Measurements from ENCODE around the gene PTGES2.

GRCh38 chr9:128118472-128118857 lies 9.1 kb downstream of the PTGES2 start:
- no peak for TF ChIP-seq CTCF (IDR thresholded peaks at IDR 0.05)
- no peak for TF ChIP-seq POLR2A (IDR thresholded peaks at IDR 0.05)
- no peak for TF ChIP-seq POLR2AphosphoS5 (IDR thresholded peaks at IDR 0.05)
- no peak for TF ChIP-seq EP300 (IDR thresholded peaks at IDR 0.05)

All from upper lobe of left lung (tissue), 4 donors.